HT-29 (cell line): Measurements from ENCODE around the gene ANKRD44. TPM values are rescaled to one million over a fixed set of nuclear protein-coding genes. Genes with fewer than 3 reads are reported as not detected.

Experiments used
- DNase-seq: peaks from one replicate; pipeline ENCODE4 v3.0.0-alpha.2; 2015; ENCODE audit warnings: low spot score
- total RNA-seq: library from RNA; depleted of rRNA; stranded (reverse); fragments of >200 nt; shearing (Covaris generic); gene quantifications from 2 replicates; pipeline ENCODE4 v1.2.3, GENCODE V29; 2014

Gene ANKRD44
- total RNA-seq, 1 experiment from 2014 or later, result 2.8 TPM

DNA sequence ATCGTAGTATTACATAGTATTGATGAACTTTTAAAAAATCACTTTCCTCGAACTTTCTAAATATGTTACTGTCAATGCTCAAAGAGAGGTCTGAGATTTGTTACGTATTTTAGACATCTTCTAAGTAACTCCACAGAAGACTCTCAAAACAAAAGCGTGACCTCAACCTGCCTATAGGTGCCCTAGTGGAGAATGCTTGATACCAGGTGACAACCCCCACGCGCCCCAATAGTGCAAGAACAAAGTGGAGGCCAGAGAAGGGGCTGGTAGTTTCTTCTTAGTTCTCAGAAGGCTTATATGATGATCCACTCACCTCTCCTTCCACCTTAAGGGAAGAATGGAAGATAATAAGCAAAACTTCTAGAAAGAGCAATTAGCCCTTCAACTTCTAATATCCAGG is 102.6 kb downstream of the ANKRD44 start:
- no peak for DNase-seq

DNA sequence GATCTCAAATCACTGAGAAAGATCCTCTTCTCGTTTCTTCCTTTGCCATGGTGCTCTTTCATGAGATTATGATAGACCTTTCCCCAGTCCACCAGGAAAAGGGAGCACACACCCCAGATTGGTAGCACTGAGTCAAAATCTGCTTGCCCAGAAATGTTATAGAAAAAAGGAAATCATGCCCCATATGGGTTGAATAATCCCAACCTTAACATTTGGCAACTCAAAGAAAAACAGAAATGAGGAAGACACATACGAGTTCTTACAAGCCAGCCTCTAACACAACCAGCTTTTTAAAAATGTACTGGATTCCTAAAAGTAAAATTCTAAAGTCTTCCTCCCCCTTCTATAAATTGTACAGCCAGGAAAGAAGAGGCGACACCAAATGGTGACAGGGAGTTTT is 103.0 kb downstream of the ANKRD44 start:
- no peak for DNase-seq

DNA sequence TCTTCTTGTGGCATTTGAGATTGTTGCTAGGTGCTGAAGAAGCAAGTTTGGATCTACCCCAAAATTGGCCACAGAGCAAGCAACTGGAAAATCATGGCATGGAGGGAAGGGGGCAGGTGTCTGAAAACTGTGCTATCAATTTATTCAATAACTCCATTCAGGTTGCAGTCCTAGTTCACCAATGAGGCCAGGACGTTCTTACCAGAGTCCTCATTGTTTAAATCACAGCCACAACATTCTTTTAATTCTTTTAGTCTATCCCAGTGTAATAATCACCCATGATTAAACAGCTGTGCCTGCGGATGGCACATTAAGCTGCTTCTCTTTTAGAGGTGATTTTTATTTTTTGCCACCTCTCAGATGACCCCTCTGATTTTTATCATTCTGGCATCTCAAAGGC is 103.5 kb downstream of the ANKRD44 start:
- DNase-seq, result no peak

DNA sequence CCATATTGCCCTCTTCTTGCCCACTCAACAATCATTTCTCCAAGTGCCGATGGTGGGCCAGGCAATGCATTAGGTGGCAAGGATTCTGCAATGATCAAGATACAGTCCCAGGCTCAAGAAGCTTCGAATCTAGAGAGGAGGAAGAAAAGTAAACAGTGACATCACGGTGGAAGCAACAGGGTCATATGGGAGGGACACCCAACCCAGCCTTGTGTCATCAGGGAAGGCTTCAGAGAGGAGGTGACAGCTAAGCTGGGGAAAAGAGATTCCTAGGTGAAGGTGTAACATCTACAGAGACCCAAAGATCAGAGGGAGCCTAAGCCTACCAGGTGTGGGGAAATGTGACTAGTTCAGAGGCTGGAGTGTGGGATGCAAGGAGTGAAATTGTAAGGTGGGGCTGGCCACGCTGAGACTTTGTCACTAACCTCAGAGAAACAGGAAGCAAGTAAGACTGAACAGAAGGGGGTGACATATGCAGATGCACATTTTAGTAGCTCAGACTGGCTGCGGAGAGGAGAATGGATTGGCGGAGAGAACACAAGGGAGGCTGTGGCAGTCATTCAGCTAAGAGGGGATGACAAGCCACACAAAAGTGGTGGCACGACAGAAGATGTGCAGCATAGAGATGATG is 104.9 kb downstream of the ANKRD44 start:
- DNase-seq, result no peak

DNA sequence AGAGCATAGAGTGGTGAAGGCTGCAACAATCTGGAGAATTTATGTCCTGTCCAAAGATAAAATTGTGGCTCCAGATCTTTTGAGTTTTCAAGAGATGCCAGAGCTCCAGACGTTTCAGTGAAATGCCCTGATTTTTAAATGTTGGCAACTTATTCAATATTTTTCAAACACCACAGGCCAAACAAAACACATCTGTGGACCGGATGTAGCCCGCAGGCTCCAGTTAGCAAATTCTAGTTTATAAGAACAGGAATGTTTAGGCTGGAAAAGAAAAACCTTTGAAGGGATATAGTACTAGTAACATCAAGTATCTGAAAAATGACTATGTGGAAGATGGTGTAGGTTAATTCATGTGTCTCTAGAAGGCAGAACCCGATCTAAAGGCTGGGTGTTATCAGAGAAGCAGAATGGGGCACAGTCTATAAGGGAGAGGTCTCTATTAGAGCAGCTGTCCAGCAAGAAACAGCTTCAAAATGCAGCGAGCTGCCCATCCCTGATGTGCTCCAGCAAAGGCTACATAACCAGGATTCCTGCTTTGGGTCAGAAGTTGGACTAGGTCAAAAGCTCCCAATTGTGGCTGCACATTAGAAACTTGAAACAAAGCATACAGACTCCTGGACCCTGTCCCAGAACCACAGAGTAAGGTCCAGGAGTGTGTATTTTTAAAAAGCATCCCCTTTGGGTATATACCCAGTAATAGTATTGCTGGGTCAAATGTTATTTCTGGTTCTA is 105.9 kb downstream of the ANKRD44 start:
- no peak for DNase-seq

DNA sequence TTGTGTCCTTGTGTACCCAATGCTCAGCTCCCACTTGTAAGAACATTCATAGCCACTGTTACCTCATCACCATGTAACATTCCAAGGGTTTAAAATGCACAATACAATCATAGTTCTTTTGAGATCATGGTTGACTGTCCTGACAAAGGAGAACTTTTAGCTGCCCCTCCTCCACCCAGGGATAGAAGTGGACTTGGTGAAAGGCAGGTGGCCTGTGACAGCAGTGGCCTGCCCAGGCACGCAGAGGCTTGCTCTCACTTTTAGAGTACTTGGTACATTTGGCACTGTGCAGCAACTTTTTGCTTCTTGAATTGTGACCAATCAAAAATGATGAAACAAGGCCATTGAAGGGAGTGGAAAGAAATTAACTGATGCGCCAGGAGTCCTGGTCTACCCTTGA is 108.7 kb downstream of the ANKRD44 start:
- no peak for DNase-seq

DNA sequence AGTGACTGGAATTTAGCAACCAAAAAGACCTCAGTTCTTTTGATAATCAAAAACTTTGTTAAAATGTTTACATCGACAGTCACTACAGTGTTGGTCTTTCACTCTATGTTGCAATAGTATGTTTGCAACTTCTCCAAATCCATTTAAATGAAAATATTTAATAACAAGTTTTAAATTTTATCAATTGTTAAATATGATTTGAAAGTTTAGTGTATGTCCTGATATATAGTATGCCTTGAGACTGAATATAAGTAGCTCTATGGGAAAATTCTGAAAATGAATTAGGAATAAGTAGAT is 109.9 kb downstream of the ANKRD44 start:
- DNase-seq, result no peak

DNA sequence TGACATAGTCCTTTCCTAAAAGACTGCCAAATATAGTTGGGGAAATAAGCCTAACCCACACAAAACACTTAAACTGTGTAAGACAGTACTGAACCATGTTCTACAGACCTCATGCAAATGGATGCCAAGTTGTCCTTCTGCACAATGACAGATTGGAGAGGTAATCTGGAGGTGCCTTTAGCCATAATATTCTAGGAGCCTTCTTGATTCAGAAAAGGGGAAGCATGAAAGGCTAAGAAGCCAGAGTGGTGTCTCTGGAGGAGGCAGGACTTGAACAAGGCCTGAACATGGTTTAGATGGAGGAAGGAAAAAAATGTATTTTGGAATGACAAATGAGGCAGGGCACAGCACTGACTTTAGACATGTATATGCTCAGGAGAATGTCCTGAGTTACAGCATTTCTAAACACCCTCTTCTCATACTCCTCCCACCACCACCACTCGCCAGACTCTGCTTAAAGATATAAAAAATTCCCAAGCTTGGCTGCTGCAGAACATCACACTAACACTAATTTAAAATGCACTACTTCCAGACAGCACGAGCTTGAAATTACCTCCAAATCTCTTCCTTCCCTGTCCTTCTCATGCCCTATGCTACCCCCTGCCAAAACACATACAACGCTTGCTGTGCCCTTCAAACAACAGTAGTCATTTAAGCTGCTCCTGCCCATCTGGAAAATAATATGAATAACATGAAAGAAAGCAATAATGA is 110.4 kb downstream of the ANKRD44 start:
- no peak for DNase-seq

DNA sequence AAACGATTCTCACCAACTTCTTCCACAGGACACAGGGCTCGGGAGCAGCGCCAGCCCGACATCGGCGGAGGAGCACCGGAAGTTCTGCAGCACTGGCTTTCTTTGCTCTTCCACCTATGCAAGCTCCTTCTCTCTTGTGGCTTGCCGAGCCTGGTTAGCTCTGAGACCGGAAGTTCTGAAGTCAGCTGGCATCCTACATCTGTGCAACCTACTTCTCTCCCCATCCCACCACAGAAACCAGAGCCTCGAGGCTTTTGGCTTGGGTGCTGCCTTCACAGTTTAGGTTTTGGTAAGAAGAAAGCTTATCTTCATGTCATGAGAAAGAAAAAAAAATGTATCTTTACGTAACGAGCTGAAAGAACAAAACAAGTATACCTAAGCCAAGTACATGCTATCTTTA is 111.7 kb downstream of the ANKRD44 start:
- no peak for DNase-seq

DNA sequence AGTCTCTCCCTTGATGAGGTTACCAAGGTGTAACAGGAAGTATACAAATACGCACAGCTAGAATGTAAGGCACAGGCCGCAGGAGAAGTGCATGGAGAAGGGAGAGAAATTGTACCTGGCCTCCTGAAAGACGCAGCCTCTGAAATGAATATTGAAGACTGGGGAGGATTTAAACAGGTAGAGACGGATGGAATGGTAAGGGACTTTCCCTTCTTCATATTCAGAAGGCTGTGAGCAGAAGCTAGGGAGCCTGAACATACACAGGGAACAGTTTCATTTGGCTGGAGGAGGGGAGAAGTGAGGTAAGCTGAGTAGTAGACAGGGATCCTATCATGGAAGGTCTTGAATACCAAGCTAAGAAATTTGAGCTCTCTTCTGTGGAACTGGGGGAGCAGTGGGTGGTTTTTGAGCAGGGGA is 112.7 kb downstream of the ANKRD44 start:
- no peak for DNase-seq

DNA sequence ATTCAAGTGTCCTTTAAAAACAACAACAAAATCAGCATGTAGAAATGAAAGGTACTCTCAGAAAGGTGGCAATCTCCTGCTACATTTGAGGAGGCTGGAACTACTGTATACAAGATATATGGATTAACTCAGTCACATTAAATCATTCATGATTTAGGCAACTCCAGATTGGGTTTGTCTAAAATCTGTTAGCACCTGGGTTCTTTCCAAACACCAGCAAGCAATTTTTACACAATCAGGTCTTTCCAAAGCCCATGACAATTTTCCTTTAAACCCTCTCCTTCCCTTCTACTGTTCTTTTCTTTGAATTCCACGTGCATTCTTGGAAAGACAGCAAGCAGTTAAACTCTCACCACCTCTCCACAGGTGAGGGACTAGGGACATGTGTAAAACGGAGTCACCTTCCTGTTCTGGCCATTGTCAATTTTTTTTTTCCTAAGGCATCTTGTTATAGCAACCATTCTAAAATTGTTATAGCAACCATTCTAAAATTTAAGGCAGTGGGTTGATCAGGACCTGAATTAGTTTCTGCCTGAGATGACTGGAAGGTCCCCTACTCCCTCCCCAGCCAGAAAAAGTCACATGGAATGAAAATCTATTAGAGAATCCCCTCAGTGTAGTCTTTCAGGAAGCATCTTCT is 113.9 kb downstream of the ANKRD44 start:
- DNase-seq, result no peak

DNA sequence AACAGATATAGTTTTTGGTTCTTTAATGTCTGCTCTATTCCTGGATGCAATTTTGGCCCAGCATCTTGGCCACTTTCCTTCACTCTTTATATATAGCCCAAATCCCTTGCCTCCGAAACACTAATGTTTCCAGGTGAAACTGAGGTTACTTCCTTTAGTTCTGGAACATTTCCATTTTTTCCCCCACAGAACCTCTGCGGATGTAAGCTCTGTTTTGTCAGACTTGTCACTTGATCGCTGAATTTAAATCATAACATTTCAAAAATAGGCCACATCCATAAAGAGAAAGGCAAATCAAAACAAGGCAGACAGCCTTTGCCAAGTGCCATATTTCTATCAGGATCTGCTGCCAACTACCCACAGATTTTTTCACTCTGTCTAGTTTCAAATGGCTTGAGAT is 115.1 kb downstream of the ANKRD44 start:
- no peak for DNase-seq

DNA sequence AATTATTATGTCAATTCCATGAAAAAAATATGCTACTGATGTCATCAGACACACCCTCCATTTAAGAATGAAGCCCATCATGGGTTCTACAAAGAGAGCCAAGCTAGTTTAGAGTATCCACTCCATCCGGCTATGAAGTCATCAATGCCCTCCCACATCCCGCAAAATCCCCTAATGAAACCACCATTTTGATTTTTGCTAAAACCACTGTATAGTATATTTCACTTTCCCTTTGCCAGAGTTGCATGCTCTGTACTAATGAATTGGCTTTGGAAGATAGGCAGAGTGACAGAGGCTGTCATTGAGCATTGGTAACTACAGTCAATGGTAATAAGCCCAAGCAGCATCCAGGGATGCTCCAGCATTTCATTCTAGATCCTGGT is 118.6 kb downstream of the ANKRD44 start:
- DNase-seq, result no peak

DNA sequence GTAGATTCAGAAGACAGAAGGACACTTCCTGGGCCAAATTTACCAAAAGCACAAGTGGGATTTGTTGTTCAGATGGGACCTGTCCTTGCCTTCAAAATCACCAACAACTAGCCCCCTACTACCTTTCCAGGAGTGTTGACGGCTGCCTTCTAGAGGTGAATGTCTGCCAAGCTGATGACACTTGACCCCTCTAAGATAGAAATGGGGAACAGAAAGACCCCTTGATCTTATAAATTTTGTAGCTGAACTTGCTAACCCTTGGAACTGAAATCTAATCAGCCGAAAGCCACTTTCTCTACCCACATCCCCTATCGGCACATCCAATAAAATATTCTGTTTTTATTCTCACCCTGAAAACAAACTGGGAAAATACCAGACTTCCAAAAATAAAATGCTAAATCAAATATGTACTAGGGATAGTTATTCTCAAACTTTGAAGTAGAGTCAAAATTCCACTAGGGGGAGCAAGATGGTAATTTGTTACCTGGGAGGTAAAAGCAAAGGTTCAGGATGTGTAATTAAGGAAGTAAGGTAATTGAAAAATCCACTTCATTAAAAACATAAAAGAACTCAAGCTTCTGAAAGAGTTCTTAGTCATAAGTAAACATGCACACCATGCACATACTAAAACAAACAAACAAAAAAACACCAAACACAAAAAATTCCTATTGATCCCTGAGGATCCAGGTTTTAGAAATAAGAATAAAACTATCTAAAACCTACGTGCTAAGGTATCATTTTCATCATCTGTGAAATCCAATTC is 119.2 kb downstream of the ANKRD44 start:
- peak; percentile 61 for DNase-seq

DNA sequence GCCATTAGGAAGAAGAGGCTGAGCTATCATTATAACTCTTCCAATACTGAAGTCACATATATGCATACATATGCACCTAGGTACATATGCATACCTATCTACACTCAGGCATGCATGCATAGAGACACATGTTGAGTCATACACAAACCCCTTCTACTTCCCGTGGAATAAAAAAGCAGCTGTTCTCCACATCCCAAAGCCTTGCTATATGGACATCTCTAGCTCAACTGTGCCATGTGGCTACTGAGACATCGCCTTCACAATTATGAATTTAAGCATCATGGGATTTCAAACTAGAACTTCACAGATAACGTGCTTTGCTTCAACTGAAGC is 120.5 kb downstream of the ANKRD44 start:
- DNase-seq, result no peak

DNA sequence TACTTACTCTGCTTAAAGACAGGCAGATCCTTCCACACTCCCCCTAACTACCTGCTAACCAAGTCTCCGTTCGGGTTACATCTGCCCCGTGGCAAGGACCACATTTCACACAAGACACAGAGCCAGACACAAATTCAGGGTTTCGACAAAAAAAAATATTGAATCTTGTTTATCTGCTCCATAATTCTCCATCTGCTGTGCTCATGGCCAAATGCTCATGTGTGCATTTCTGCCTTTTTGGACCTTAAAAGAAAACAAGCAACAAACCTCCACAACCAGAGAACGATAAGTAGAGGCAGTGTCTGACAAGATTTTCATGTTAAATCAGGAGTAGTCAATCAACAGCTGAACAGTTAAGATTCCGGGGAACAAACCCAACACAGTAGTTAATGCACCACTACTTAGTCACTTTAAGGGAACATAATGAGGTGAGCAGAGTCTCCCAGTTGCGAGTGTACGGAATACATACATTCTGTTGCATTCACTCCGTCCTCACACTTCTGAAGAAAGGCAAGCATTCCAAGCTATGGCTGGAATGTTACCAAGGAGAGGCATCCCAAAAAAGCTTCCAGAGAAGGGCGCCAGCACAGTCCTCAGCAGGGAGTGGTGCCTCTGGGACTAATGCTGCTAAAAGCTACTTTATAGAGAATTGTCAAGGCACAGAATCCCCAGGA is 121.0 kb downstream of the ANKRD44 start:
- no peak for DNase-seq

DNA sequence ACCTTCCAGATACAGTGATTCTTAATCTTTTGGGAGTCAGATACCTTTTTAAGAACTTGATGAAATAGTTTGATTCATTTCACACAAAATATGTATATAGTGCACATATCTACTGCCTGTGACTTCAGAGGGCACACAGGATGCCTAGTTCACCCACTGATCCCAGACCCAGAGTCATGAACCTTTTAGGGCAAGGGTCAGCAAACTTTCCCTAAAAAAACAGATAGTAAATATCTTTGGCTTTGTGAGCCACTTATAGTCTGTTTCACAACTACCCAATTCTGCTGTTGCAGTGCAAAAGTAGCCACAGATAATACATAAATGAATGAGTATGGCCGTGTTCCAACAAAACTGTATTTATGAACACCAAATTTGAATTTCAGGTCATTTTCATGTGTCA is 124.9 kb downstream of the ANKRD44 start:
- no peak for DNase-seq

DNA sequence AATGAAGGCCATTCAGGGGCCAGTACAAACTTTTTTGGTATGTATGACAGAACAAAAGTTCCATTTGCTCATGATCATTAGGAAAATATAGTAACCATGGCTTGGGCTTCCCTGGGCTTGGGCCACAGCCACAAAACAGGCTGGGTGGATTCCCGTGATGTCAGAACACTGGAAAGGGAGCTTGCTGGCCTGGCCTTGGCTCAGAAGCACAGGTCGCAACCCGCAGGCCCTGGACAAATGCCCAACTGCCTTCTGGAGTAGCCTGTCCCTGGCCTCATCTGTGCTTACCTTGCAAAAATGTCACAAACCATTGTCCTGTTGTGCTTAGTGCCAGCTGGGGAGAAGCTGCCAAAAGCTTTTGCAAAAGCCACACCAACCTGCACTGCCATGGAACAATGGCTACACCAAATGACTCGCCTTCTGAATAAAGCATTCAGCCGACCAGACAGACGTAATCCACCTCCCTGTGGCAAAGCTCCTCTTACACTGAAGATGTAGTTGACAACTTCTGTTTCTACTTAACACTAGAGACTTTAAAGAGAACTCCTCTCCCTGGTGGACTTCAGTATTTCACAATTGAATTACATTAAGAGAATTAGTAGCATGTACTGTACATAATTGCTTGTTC is 125.5 kb downstream of the ANKRD44 start:
- DNase-seq, result no peak

DNA sequence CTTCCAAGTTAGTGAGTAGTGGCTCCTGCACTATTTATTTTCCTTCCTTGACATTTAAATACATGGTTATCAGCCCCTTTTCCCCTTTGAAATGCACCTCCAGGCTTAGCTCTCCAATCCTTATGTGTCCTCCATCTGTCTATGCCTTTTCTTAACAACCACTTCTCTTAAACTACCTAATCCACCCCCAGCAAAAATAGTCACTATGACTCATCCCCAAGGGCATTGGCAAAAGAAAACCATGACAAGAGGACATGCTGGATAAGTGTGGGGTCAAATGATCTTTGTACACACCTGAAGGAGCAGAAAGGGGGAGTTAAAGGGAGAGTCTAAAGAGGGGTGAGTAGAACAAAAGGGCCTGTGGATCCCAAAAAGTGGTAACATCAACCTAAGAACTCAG is 127.2 kb downstream of the ANKRD44 start:
- DNase-seq, result no peak

DNA sequence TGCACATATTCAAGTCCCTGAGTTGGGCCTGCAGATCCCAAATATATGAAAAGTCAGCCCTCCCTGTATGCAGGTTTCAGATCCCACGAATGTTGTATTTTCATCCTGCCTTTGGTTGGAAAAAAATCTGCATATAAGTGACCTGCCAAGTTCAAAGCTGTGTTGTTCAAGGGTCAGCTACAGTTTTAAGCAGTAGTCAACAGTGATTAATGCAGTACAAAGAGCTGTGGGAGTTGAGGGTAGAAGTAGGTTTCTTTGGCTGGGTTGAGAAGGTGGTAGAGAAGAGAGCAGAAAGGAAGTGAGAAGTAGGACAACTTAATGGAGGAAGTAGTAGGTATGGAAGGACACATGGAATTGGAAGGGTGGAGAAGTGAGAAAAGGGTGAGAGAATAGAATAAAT is 127.9 kb downstream of the ANKRD44 start:
- no peak for DNase-seq

DNA sequence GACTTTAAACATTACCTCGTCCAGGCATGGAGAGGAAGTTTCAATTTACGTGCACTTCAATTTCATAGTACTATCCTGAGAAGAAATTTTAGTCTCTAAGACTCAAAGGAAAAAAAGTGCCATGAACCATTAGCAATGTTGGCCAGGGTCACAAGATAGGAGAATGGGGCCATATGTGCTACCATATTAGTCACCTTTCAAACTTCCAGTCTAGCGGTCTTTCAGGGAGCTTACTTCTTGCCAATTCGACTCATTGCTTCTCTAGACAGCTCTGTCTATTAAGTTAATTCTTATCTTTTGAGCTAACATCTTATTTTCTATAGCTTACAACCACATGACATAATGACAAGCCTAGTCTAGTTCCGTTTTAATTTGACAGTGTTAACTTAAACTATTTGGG is 129.1 kb downstream of the ANKRD44 start:
- DNase-seq, result no peak
